H54 (cell line): ENCODE measurements around the gene RIMS4.

Experiments used
- DNase-seq: peaks from one replicate; pipeline ENCODE4 v3.0.0; 2011; ENCODE audit warnings: low spot score, mixed read lengths; ENCODE audit not compliant: insufficient read length
- FAIRE-seq: peaks from 3 replicates; lab custom pipeline; 2011; peaks lifted over from hg19 to GRCh38; lab: Jason Lieb, UNC
- POLR2A ChIP-seq: IDR thresholded peaks from 2 replicates; pipeline ENCODE4 v1.6.1; 2011; ENCODE audit warnings: low read depth, mild to moderate bottlenecking, low read length

Gene RIMS4

DNA sequence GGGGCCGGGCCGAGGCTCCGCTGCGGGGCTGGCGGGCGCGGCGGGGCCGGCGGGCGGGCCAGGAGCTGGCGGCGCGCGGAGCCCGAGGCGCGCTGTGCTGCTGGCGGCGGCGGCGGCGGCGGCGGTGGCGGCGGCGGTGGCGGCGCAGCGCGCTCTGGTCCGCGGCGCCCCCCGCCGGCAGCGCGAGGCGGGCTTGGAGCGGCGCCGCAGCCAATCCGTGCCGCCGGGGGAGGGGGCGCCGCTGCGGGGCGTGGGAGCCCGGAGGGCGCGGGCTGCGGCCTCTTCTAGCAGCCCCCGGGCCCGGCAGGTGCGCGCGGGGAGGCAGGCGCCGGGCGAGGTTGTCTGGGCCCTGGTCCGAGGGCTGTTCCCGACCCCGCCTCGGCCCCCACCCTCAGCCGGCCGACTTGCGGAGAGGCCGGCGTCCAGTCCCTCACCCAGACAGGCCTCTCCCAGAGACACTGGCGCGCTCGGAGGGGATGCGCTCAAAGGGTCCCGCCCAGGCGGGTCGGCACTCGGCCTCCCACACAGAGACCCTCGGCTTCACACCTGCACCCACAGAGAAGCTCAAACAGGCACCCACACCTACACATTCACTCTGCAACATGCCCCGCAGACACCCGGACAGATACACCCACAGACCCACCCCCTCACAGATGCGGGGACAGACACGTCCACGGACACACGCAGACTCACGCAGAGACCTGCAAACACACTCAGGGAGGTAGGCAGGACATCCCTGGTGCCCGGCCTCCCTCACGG is at the start of gene RIMS4:
Gene RIMS4, minus strand, starts transcription at position 156 of the 759 bp plus-strand sequence. CDS start 275 bp downstream, outside the sequence.
- TF ChIP-seq POLR2A, result no peak
- FAIRE-seq, result no peak
- no peak for DNase-seq

DNA sequence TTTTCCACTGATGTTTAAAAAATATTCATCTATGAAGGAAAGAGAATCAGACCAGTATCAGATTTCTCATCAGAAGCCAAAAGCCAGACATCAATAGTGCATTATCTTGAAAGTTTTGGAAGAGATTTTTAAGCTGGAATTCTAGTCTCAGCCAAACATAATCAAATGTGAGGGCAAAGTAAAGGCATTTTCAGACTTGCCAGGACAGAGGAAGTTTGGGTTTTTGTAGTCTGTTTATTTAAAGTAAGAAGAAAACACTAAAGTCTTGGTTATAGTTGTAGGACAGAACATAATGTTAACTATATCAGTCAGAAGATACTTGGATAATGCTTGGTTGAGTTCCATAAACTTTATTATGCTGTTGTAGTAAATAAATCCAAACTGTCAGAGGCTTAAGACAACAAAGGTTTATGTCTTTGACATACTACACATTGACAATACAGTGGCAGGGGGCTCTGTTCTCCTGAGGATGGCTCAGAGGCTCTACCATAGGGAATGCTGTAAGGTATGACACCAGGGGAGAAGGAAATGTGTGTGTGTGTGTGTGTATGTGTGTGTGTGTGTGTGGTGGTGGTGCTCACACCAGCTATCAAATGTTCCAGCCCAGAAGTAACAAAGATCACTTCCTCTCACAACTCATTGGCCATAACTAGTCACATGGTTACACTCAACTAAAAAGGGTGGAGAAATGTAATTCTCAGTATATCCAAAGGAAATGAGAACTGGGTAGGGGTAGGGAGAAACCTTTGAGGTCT is 48.4 kb upstream of the RIMS4 start:
- FAIRE-seq, result no peak
- DNase-seq, result no peak
- TF ChIP-seq POLR2A, result no peak

DNA sequence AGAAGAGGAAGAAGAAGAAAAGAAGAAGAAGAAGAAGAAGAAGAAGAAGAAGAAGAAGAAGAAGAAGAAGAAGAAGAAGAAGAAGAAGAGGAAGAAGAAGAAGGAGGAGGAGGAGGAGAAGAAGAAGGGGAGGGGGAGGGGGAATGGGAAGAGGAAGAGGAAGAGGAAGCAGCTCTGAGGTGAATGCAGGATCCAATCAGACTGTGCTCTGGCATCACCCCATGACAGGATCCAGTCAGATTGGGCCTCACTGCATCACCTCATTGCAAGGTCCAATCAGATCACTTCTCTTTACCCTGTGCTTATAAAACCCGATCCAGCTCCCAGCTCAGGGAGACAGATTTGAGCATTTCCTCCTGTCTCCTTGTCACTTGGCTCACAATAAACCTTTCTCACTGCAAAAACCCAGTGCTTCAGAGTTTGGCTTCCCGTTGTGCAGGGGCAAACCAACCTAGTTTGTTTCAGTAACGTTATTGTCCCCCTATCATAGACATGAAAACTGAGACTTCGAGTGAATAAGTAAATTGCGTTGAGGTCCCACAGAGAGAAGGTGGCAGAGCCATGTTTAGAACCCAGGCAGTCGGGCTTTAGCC is 46.6 kb upstream of the RIMS4 start:
- no peak for TF ChIP-seq POLR2A
- FAIRE-seq, result no peak
- DNase-seq, result no peak

DNA sequence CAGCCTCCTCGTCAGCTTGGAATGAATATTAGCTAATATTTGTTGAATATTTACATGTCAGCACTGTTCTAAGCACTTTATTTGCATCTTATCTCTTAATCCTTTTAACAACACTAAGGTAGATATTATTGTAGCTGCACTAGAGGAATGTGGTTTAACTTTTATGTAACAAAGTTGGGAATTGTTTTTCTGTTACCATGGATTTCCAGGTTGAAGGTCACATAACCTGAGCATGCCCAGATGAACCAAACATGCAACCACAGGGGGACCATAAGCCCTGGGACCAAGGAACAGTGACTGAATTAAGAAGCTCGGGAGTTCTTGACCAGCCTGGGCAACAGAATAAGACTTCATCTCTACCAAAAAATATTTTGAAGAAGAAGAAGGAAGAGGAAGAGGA is 46.1 kb upstream of the RIMS4 start:
- DNase-seq, result no peak
- FAIRE-seq, result no peak
- TF ChIP-seq POLR2A, result no peak

DNA sequence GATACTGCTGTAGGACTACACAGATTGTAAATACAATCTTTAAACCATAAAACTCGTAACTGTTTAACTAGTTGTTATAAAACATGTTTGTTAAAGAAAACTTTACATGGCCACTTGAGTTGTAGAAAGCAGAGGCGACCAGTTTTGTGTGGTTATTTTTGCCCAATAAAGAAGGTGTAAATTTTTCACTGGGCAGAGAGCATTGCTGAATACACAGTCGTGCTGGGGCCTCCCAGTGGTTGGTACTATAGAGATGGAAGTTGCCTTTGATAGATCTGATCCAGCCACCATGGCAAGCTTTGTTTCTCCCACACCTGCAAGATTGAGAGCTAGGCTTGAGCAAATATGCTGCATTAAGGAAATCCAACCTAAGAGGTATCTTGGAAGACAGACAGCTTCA is 41.2 kb upstream of the RIMS4 start:
- FAIRE-seq (no peak), DNase-seq (no peak)
- no peak for TF ChIP-seq POLR2A

DNA sequence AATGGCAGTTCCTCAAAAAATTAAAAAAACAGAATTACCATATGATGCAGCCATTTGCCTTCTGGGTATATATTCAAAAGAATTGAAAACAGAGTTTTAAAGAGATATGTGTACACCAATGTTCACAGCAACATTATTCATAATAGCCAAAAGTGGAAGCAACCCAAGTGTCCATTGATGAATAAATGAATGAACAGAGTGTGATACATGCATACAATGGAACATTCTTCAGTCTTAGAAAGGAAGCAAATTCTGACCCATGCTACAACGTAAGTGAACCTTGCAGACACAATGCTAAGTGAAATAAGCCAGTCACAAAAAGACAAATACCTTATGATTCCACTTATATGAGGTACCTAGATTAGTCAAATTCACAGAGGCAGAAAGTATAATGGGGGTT is 40.5 kb upstream of the RIMS4 start:
- DNase-seq, result no peak
- TF ChIP-seq POLR2A, result no peak
- FAIRE-seq, result no peak

DNA sequence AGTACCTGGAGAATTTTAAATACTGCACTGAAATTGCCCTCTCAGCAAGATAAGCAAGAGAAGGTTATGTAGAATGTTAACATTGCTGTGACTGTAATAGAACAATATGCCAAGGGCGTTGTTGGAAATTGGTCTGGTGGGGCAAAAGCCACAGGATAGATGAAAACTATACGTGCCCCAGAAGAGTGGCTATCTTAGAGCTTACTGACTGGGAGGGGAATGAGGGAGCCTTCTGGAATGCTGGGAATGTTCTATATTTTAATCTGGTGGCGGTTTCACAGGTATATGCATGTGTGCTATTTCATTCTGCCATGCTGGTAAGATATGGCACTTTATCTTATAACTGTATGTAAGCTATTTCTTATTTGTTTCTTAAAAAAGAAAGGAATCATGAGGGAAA is 39.9 kb upstream of the RIMS4 start:
- DNase-seq (no peak), FAIRE-seq (no peak)
- no peak for TF ChIP-seq POLR2A

DNA sequence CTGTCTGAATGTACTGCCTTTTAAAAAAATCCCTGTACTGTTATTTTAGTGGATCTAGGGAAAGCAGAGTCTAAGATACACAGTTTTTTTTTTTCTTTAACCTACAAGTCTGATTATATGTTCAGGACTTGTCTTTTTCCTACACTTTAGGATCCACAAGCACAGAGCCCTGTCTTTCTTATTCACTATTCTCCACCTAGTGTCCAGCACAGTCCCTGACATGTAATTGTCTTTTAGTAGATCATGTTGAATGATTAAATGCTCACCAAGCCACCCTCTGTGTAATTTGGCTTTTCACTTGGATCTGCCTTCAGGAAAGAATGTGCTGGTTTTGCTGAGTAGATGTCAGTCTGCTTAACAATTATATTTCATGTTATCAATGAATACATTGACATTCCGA is 39.4 kb upstream of the RIMS4 start:
- no peak for TF ChIP-seq POLR2A
- FAIRE-seq, result no peak
- no peak for DNase-seq

DNA sequence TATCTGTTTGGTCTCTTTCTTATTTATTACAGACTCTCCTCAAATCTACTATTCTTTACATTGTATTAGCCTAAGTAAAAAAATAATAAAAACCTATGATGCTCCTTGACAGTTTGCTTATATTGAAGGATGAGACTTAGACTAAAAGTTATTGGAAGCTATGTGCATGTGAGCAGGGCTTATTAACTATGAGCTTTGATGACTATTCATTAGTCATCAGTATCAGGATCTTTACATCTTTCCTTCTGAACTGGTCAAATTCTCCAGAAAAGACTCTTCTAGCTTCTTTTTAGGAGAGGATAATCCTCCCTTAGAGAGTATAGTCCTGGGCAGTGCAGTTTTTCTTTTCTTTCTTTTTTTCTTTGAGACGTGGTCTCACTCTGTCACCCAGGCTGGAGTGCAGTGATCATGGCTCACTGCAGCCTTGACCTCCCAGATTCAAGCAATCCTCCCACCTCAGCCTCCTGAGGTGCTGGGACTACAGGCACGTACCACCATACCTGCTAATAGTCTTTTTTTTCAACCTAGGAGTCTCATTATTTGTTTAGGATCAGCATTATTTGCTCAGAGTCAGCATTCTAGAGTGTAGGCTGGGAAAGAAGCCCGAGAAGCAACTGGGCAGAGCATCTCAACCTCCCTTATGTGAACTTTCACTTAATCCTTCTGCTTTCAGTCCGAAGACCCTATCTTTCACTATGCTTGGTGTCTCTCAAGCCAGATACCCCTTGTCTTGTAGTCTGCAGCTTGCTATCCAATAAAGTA is 38.1 kb upstream of the RIMS4 start:
- TF ChIP-seq POLR2A, result no peak
- DNase-seq (no peak), FAIRE-seq (no peak)

DNA sequence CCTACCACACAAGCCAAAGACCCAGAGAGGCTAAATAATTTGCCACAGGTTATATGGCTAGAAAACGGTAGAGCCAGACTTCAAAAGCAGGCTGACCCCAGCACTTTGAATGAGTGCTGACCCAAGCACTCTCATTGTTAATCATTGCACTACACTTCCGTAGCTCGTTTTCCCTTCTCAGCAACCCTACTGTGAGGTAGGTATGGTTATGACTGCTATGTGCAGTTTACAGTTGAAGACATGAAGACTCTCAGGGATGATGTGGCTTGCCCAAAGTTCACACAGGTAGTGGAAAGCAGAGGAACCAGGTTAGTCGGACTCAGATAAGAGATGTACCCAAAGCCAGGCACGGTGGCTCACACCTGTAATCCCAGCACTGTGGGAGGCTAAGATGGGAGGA is 33.5 kb upstream of the RIMS4 start:
- FAIRE-seq (no peak), DNase-seq (no peak)
- no peak for TF ChIP-seq POLR2A

DNA sequence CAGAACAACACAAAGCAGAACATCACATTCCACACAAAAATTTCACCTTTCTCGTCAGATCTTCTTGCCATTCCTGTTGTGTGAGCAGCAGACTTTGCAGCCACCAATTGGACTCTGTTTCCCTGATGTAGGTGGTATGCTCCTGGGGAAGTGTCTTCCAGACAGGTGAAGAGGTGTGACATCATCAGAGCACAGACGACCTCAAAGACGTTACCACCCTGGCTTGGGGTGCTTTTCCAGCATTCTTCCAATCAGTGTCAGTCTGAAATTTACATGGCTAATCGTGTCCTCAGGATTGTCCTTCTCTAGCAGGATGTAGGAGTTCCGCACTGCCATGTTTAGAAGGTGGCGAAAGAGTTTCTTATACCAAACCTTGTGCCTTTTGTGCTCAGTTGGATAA is 31.6 kb upstream of the RIMS4 start:
- FAIRE-seq (no peak), DNase-seq (no peak)
- TF ChIP-seq POLR2A, result no peak

DNA sequence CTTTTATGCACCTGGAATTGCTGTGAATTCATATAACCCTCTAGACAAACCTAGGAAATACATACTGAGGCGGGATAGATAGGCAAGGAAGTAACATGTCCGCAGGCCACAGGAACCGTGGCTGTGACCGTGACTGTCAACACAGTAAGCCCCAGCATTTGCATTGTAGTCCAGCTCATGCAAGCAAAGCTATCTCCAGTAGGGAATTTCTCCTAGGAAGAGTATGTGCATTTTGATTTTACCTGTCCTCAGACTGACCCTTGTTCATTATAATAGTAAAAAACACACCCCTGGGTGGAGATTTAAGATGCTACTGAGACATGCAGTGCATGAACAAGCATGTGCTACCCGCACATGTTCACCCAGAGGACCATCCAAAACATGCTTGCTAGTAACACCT is 30.5 kb upstream of the RIMS4 start:
- no peak for TF ChIP-seq POLR2A
- FAIRE-seq, result no peak
- no peak for DNase-seq

DNA sequence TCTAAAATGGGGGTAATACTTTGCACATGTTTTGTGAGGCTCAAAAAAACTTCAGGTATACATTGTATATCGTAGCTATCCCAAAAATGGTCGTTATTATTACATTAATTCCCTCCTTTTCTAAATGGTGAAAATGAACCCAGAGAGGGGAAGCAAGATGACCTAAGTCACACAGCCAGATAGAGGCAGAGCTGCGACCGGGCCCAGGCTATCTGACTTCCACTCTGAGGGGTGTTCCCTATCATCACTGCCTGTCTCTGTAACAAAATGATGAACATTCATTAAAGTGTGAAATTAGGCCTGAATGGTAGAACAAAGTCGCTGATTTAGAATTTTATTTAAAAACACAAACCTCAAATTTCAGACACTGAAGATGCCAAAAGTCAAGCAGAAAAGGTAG is 29.1 kb upstream of the RIMS4 start:
- TF ChIP-seq POLR2A, result no peak
- FAIRE-seq, result no peak

DNA sequence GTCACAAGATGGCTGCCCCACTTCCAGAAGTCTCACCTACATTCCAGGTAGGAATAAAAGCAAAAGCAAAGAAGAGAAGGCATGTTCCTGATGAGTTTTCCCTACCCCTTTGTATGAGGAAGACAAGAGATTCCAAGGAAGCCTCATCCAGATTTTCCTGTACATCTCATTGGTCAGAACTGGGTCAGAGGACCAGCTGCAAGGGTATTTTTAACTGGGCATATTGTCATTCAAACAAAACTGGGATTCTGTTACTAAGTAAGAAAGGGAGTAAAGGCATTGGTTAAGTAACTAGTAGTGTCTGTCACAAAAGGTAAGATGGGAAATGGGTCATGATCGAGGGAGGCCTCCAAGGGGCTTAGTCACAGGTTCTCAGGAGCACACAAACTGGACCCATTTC is 28.2 kb upstream of the RIMS4 start:
- no peak for DNase-seq
- no peak for TF ChIP-seq POLR2A
- no peak for FAIRE-seq

More for the DNA sequence above, 29.1 kb upstream of the RIMS4 start:
- DNase-seq, result no peak
